Panc1 (cell line): ENCODE data around the gene LY6G6D.

ENCODE experiments used
- POLR2AphosphoS5 ChIP-seq: IDR thresholded peaks from 2 replicates; pipeline ENCODE4 v1.6.1; 2012; ENCODE audit warnings: mild to moderate bottlenecking, low read depth, low read length, moderate library complexity
- TF ChIP-seq, protein P1 (sequence below): fragments of 450-650 bp; IDR thresholded peaks from 2 replicates; pipeline ENCODE4 v1.5.1; 2017; ENCODE audit warnings: mild to moderate bottlenecking
- TF ChIP-seq, protein P2 (sequence below), 2 experiments: IDR thresholded peaks; 2 replicates each; pipeline ENCODE4 v1.6.1; 2011 to 2012; ENCODE audit warnings: low read depth in 2 of 2, control low read depth in 1 of 2, low read length in 1 of 2, mild to moderate bottlenecking in 1 of 2, moderate library complexity in 1 of 2; ENCODE audit not compliant: insufficient read depth in 1 of 2

DNA sequence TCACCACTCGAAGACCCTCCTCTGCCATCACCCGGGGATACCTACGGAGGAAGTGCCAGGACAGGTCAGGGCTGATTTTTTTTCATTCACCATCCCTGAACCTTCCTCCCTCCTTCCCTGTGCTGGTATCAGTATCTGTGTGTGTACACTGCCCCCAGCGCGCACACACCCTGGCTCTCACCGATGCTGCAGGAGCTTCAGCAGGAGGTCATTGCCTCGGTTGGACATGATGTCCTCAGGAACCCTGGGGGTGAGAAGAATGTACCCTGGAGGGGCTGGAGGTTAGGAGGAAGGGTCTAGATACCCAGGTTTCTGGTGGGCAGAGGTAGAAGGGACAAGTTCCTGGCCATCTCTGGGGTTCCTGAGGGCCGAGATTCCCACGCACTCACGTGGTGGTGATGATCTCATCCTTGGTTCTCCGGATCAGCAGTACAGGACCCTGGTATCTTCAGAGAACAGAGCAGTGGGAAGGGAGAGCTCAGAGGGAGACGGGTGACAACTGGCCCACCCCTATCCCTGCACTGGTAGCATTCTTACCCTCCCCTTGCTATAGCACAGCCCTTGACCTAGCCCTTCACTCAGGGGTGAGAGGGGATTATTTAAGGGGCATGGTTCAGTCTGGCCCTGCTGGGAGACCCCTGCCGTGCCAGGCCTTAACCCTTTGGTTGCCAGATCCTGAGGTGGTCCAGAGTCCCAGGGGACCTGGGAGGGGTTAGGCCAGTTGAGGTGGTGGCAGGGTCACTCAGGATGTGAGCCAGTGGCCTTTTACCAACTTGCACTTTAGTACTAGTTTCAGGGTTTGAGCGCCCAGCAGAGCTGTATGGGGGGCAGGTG lies 27.1 kb upstream of the LY6G6D start:
- TF ChIP-seq POLR2AphosphoS5, result no peak
- TF ChIP-seq, protein P1, sequence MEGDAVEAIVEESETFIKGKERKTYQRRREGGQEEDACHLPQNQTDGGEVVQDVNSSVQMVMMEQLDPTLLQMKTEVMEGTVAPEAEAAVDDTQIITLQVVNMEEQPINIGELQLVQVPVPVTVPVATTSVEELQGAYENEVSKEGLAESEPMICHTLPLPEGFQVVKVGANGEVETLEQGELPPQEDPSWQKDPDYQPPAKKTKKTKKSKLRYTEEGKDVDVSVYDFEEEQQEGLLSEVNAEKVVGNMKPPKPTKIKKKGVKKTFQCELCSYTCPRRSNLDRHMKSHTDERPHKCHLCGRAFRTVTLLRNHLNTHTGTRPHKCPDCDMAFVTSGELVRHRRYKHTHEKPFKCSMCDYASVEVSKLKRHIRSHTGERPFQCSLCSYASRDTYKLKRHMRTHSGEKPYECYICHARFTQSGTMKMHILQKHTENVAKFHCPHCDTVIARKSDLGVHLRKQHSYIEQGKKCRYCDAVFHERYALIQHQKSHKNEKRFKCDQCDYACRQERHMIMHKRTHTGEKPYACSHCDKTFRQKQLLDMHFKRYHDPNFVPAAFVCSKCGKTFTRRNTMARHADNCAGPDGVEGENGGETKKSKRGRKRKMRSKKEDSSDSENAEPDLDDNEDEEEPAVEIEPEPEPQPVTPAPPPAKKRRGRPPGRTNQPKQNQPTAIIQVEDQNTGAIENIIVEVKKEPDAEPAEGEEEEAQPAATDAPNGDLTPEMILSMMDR, result no peak
- TF ChIP-seq, protein P2, sequence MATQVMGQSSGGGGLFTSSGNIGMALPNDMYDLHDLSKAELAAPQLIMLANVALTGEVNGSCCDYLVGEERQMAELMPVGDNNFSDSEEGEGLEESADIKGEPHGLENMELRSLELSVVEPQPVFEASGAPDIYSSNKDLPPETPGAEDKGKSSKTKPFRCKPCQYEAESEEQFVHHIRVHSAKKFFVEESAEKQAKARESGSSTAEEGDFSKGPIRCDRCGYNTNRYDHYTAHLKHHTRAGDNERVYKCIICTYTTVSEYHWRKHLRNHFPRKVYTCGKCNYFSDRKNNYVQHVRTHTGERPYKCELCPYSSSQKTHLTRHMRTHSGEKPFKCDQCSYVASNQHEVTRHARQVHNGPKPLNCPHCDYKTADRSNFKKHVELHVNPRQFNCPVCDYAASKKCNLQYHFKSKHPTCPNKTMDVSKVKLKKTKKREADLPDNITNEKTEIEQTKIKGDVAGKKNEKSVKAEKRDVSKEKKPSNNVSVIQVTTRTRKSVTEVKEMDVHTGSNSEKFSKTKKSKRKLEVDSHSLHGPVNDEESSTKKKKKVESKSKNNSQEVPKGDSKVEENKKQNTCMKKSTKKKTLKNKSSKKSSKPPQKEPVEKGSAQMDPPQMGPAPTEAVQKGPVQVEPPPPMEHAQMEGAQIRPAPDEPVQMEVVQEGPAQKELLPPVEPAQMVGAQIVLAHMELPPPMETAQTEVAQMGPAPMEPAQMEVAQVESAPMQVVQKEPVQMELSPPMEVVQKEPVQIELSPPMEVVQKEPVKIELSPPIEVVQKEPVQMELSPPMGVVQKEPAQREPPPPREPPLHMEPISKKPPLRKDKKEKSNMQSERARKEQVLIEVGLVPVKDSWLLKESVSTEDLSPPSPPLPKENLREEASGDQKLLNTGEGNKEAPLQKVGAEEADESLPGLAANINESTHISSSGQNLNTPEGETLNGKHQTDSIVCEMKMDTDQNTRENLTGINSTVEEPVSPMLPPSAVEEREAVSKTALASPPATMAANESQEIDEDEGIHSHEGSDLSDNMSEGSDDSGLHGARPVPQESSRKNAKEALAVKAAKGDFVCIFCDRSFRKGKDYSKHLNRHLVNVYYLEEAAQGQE (IDR thresholded peaks at IDR 0.05; ENCODE audit: insufficient read depth in 1 of 2, low read depth in 2 of 2, low read length in 1 of 2), result no peak
